Superior temporal gyrus (tissue), 1 donor: ENCODE data around the gene FAM120A.

Source experiments
- DNase-seq: peaks from one replicate; pipeline ENCODE4 v3.0.0-alpha.2; 2016; ENCODE audit errors: extremely low spot score

Gene FAM120A

GRCh38 chr9:93579711-93580516, 128.4 kb downstream of the FAM120A start:
- no peak for DNase-seq

GRCh38 chr9:93580654-93581380, 129.3 kb downstream of the FAM120A start:
- no peak for DNase-seq

GRCh38 chr9:93582115-93582514, 130.6 kb downstream of the FAM120A start:
- no peak for DNase-seq

- no peak for DNase-seq
Observed at GRCh38 chr9:93582550-93582949, 131.1 kb downstream of the FAM120A start.

GRCh38 chr9:93585259-93585658, 133.8 kb downstream of the FAM120A start:
- no peak for DNase-seq

- DNase-seq, result no peak
Observed at GRCh38 chr9:93585695-93586094, 134.2 kb downstream of the FAM120A start.

- no peak for DNase-seq
Observed at GRCh38 chr9:93586290-93587057, 135.0 kb downstream of the FAM120A start.

GRCh38 chr9:93587284-93587650, 135.8 kb downstream of the FAM120A start:
- no peak for DNase-seq

- DNase-seq, result no peak
Observed at GRCh38 chr9:93587651-93588347, 136.3 kb downstream of the FAM120A start.

- DNase-seq, result no peak
Observed at GRCh38 chr9:93588641-93589609, 137.4 kb downstream of the FAM120A start.

GRCh38 chr9:93589688-93590087, 138.2 kb downstream of the FAM120A start:
- no peak for DNase-seq

GRCh38 chr9:93590609-93591234, 139.2 kb downstream of the FAM120A start:
- no peak for DNase-seq

- DNase-seq, result no peak
Observed at GRCh38 chr9:93591301-93592007, 140.0 kb downstream of the FAM120A start.

GRCh38 chr9:93592008-93592642, 140.6 kb downstream of the FAM120A start:
- DNase-seq, result no peak

GRCh38 chr9:93592643-93593021, 141.1 kb downstream of the FAM120A start:
- no peak for DNase-seq

GRCh38 chr9:93593144-93593658, 141.7 kb downstream of the FAM120A start:
- no peak for DNase-seq

- DNase-seq, result no peak
Observed at GRCh38 chr9:93594041-93594756, 142.7 kb downstream of the FAM120A start.

- no peak for DNase-seq
Observed at GRCh38 chr9:93595461-93595860, 144.0 kb downstream of the FAM120A start.
